Fibroblast of skin of abdomen (primary cell): ENCODE data around the gene CFAP410.
"Not testable (repeated sequence)": the region's sequence is repeated elsewhere in the genome, so short reads cannot be mapped to it uniquely, and the experiment has no call there.

Source experiments
- DNase-seq: peaks from one replicate; pipeline ENCODE4 v3.0.0-alpha.2; 2013

The CFAP410 gene

DNA sequence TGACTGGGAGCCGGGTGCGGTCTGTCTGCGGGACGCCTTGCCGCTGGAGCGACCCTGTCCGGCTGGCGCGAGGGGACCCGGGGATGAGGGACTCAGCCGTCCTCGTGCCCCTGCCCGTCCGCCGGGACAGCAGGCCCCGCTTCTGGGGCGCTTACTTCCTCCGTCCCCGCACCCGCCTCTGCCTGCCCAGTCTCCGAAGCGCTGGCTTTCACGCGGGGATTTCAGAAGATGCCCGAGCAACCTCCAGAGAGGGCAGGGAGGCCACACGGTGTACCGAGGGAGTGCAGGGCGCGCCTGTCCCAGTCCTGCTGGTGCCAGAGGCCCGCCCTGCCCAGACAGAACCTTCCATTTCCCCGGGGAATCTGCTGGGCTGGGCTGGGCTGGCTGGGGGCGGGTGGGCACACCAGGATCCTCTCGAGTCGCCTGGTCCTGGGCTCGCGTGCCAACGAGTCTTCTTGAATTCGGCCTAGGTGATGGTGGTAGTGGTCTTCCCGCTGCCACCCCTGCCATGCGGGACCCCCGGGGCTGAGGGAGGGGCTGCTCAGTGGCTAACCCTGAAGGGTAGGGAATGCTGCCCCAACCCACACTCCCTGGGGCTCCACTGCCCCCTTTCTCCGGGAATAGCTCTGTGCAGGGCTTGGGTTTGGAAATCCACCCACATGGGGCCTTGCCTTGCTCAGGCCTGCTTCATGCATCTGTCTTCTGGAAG lies 11.7 kb upstream of the CFAP410 start:
- no peak for DNase-seq

DNA sequence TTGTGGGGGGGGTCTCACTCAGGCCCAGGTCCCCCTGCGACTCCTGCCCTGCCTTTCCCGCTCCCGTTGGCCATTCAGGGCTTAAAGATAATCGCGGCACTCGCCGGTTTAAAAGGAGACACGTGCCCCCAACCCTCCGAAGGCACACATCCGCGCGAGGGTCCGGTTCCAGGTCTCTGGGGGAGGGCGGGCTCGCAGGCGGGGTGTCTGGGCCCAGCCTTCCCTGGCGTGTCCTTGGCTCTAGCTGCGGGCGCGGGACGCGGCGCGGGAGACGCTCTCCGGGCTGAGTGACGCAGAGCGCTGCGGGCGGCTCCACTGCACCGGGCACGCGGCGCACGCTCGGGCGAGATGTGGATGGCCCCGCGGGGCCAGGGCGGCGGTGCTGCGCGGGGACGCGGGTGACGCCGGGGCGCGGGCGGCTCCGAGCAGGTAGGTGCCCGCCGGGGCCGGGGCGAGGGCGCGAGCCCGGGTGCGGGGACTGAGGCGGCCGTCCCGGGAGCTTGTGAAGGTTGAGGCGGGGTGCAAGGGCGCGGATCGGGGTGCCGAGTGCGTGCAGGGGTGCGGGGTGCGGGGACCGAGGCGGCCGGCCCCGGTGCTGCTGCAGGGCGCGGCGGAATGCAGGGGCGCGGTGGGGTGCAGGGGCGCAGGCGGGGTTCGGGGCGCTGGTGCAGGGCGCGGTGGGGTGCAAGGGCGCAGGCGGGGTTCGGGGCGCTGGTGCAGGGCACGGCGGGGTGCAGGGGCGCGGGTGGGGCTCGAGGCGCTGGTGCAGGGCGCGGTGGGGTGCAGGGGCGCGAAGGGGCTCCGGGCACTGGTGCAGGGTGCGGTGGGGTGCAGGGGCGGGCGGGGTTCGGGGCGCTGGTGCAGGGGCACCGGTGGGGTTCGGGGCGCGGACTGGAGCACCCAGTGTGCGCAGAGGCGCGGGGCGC lies 10.9 kb upstream of the CFAP410 start:
- DNase-seq: no peak

DNA sequence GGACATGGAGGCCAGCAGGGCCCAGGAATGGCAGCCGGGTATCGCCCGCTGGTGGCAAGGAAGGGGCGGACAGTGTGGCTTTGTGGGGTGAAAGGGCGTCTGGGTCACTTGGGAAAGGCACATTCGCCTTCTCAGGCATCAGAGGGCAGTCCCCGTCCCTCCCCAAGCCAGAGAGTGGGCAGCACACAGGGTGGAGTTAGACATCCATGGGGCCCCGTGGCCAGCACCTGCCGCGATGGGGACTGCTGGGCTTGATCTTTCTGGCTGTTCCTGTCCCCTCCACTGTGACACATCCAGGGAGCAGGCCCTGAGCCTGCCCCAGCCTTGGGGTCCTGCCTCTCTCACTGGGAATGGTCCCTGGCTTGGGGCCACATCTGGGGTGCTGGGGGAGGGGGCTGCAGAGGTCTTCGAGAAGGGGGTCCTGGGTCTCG lies 10.2 kb upstream of the CFAP410 start:
- no peak for DNase-seq

DNA sequence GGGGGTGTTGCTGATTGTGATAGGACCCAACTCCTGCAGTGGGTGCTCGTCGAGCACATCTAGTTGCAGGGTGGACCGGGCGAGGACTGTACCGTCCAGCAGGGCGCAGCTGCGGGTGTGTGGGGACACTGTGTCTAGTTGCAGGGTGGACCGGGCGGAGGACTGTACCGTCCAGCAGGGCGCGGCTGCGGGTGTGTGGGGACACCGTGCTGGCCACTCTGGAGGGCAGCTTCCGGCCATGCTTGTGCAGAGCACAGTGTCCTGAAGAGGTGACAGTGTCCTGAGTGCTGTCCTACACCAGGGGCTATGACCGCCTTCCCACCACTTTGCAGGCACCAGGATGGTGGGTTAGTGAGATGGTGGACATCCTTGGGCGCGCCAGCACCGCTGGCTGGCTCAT lies 9.7 kb upstream of the CFAP410 start:
- DNase-seq: no peak

DNA sequence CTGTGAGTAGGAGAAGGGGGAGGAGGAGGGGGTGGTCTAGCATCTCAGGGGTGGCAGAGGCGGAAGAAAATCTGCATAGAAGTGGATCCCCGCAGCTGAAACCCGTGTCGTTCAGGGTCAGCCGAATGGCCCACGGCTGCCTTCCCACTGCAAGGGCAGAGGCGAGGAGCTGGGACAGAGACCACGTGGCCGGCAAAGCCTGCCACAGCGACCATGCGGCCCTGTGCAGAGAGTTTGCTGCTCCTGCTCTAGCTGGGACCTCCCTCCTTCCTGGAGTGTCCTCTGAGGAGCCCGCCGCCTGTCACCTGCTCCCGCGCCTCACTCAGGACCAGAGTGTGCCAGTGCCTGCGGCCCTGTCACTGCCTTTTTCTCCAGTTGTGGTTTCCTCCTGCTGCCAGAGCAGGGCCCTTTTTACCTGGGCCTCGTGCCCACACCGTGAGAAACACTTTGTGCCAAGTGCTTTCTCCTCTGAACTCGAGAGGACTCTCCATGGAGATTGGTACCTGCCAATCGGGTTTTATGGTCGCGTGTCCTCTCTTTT lies 8.8 kb upstream of the CFAP410 start:
- DNase-seq: no peak

DNA sequence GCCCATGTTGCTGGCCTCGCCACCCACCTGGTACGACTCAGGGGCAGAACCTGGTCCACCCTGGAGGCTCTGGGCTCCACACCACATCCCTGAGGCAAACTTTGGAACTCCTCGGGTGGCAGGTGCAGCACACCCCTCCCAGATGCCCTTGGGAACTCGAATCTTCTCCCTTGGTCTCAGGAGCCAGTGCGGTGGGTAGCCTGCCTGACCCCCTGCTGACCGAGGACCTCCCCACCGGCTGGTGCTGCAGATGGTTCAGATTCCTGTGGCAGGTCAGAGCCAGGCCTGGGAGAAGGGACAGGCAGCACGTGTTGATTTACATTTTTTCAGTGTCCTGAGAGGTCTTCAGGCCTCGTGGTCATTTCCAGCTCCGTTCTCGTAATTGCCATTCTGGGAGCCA lies 6.3 kb upstream of the CFAP410 start:
- DNase-seq: no peak

DNA sequence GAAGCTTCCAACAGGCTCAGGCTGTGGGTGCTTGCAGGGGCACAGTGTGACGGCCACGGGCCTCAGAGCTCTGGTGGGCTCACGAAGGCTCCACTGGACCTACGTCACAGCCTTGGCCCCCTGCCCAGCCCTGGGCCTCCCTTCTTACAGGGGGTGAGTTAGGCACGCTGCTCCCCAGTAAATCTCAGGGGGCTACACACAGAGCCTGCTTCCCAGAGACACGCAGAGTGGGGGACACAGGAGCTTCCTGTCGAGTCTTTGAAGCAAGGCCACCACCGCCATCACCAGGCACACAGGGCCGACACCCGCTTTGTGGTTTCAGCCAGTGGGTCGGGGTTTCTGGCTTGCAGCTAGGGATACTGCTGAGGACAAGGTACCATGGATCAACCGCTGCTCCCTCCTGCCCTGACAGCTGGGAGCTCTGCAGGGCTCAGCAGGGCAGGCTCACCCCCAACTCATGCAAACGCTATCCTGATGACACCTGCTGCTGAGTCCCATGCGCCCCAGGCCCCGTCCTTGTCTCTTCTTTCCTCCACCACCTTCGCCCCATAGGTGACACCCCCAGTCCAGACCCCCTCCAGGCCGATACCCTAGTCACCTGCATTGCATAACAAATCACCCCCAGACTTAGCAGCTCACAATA lies 5.5 kb upstream of the CFAP410 start:
- DNase-seq: no peak

DNA sequence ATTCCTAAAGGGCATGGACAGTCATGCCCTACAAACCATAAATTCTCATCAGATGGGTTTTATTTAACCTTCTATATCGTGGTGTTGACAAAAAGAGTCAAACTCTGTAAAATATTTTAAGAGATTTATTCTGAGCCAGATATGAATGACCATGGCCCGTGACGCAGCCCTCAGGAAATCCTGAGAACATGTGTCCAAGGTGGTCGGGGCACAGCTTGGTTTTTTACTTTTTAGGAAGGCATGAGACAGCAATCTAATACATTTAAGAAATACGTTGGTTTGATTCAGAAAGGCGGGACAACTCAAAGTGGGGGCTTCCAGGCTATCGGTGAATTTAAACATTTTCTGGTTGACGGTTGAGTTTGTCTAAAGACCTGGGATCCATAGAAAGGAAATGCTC lies 3.8 kb upstream of the CFAP410 start:
- DNase-seq: not testable (repeated sequence)

DNA sequence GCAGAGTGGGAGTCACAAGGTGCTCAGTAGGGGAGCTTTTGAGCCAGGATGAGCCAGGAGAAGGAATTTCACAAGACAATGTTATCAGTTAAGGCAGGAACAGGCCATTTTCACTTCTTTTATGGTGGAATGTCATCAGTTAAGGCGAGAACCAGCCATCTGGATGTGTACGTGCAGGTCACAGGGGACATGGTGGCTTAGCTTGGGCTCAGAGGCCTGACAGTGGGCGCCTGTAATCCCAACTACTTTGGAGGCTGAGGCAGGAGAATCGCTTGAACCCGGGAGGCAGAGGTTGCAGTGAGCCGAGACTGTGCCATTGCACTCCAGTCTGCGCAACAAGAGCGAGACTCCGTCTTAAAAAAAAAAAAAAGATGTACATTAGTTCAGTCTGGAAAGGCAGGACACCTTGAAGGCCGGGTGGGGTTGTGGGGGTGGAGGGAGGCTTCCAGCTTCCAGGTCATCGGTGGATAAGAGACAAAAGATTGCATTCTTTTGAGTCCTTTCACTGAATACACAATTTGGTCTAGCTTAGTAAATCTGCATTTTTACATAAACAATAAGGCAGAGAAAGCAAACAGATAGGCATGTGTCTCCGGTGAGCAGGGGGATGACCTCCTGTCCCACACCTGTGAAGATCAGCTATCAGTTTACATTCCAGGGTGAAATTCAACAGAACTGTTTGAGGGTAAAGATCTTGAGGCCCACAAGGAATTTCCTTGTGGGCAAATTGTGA lies 2.7 kb upstream of the CFAP410 start:
- DNase-seq: not testable (repeated sequence)

DNA sequence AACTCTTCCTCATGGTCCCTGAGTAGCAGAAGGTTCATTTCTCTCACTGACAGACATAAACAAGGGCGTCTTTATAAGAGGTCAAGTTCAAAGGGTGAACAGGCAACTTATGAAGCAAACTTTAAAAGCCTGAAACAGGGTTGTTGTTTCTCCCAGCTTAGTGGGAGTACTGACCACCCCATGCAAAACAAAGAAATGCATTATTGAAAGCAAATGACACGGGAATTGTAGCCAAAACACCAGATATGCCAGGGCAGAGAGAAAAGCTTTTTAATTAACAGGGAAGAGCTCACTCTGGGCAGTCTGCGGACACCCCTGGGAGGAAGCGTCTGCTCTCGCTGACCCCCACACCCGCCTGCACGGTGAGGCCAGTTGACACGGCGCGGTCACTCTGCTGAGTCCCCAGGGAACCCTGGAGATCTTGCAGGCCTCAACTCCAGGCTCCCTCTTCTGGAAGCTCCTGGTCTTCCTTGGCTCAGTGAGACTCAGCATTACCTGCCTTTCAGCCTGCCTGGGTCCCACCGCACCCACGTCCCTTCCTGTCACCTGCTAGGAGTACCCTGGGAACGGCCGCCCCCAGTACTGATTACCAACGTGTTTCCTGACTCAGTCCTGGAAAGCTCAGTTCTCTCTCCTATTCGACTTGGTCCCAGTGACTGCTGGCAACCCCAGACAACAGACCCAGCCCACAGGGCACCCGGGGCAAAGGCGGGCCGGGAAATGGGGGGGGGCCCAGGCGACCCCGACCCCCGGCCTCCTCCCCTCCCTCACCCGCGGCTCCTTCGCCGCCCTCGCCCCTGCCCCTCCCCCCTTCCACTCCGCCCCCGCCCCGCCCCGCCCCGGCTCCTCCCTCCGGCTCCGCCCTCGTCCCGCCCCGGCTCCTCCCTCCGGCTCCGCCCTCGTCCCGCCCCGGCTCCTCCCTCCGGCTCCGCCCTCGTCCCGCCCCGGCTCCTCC lies 972 bp downstream of the CFAP410 start:
- DNase-seq: peak; percentile 32

DNA sequence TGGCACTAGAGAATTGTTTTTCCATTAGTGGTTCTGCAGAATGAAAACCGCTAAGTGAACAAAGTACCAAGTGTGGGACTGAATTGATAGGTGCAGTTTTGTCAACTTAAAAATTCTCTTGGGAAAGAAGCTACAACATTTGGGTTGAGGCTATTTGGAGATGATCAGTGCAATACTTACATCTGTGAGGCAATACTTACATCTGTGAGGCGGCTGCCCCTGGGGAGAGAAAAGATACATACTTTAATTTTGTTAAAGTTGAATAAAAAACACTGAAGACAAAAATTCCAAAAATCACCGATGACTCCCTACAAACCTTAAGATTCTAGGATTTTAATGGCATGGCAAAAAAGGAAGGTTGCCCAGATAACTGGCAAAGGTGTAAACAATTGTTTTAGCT lies 1.7 kb downstream of the CFAP410 start:
- DNase-seq: no peak

DNA sequence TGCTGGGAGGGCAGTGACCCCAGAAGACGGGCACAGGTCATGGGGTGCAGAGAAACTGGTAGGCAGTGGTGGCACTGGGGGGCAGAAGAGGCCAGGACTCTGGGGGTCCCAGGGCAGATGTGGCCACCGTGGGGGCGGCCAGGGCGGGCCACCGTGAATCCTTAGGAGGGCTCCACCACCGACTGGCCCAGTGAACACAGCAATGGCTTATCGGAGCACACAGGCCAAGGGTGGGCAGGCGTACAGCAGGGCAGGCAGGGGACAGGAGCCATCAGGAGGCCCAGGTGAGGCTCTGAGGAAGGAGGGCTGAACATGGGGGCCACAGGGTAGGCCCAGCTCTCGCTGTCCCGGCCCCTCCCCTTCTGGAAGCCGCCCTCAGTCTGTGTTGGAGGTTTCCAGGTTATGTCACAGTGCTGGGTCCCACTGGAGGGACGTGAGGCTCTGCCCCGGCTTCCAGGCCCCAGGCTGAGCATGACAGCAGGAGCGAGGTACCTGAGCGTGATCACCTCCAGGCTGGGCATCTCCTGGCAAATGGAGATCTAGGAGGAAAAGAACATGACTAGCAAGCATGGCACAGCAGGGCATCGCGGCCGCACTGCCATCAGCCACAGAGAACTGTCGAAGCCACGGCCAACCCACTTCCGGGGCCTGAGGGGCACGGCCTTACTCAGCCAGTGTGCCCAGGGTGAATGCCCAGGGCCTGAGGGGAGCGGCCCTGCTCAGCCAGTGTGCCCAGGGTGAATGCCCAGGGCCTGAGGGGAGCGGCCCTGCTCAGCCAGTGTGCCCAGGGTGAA lies 3.7 kb downstream of the CFAP410 start:
- no peak for DNase-seq

DNA sequence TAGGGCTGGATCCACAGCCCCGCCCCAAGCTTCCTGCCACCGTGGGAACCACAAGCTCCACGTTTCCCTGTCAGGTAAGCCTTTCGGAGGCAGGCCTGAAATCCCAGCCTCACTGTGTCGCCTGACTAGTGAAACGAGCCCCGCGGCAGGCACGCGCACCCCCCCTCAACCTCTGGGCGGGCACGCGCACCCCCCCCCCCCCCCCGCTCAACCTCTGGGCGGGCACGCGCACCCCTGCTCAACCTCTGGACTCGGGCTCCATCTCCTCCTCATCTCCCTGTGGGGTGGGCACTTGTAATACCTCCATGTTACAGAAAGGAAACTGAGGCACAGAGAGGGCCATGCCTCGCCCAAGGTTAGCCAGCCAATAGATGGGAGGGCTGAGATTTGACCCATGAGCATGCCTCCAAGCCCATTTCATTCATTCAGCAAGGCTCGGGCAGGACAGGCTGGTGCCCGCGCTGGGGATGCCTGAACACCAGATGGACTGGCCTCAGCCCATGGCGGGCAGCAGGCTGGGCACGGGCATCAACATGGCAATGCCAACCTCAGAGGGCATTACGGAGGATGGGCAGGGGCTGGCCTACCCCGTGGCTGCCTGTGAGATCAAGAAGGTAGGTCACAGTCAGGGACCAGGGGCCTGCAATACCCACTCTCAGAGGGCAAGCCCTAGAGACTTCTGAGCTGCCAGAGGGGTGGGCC lies 4.7 kb downstream of the CFAP410 start:
- DNase-seq: no peak

DNA sequence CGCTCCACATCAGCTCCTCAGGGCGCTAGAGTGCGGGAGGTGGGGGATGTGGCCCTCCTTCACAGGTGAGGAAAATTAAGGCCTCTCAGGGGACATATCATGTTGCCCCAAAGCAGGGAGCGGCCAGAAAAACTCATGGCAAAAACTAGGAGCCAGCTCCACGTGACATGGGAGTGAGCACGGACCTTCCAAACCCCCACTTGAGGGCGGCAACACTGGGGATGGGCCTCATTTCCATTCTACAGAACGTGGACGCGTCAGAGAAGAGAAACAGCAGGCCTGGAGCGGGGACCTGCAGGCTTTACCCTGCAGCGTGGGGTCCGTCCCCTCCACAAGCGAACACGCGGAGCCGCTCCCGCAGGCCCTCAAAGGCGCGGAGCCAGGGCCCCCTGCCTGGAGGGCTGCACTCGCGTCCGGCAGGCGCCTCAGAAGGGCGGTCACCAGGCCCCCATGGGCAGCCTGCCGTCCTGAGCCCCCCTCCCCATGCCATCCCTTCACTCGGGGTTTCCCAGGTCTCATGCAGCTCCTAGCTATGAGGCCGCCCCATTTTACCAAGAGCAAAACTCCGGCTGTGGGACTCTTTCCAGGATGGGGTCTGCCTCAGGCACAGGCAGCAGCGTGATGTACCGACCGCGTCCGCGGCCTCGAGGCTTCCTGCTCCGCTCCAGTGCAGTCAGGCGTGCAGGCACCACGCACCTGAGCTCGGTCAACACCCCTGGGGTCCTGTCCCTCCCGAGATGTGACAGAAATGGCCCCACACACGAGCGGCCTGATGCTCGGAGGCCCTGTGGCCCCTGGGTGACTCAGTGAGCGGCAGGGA lies 5.5 kb downstream of the CFAP410 start:
- DNase-seq: no peak

DNA sequence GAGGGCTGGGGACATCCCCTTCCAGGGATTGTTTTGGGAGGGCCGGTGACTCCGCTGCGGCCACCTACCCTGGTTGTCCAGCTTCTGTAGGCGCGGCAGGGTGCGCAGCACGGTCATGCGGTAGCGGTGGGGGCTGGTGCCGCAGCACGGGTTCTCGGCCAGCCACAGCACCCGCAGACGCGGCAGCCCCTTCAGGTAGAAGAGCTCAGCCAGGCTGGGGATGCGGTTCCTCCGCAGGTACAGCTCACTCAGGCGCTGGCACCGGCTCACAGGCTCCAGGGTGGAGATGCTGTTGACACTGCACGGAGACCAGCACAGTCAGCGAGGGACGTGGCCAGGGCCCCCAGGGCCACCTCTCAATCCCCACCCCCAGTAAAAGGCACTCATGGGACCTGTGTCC lies 6.2 kb downstream of the CFAP410 start:
- DNase-seq: no peak

DNA sequence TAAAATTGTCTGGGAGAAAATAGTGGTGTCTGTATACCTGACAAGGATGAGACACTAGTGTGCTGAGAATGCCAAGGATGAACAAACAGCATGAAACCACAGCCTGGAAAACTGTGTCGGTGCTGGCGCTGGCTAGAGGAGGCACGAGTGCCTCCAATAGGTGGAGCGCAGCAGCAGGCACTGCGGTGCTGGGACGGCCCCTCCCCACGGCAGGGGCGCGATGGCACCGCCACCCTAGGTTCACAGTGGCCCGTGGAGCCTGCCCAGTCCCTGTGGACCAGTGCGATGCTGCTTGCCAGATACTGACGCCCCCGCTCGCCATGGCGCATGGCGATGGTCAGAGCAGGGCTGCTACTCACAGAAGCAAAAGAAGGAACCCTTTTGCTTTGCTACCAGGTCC lies 6.8 kb downstream of the CFAP410 start:
- DNase-seq: no peak

DNA sequence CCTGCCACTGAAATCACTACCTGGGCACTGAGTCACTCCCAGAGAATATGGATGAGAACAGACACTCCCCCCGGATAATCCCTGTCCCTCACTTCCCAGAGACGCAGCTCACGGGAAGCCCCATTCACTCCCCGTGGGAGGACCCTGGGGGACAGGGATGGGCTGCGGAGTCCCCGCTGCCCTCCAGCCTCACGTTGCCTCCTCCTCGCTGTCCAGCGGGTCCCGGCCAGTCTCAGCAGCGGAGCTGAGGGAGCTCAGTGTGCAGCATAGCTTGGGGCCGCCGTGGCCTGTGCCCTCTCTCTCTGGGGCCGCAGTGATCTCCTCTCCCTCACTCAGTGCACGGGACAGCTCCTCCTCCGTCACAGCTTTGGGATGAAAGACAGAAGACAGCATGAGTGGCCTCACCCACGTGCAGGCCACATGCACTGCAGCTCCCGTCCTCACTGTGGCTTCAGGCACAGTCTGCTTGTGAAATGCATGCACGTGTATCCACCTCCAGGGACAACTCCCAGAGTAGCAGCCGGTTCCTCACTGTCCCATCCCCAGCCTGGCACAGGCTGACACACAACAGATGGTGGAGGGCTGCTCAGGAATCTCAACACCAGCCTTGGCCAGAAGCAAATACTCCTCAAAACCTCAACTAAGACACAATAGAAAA lies 7.4 kb downstream of the CFAP410 start:
- DNase-seq: peak; percentile 26

DNA sequence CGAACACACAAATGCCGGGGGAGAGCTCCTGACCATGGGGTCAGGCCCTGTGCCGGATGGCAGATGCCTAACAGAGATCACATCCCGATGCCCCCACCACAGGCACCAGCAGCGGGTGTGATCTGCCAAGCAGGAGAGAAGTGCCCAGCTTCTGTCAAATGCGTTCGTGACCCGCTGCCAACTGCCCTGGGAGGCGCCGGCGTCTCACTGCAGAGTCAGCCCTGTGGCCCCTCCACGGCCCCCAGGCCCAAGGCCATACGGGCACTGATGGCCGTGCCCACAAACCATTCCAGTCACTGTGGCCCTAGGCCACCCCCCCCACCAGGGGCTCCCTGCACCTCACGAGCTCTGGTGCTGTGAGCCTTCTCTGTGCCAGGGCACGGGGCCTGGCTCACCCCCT lies 8.0 kb downstream of the CFAP410 start:
- no peak for DNase-seq
